Neural crest cell (in vitro differentiated cells): ENCODE measurements around the gene SLC9A9. TPM values are rescaled to one million over a fixed set of nuclear protein-coding genes. Genes with fewer than 3 reads are reported as not detected.

ENCODE experiments used
- DNase-seq: peaks from one replicate; pipeline ENCODE4 v3.0.0; 2021; ENCODE audit warnings: low read depth, mixed read lengths, low spot score
- H3K27ac Mint-ChIP-seq: one replicate; pipeline ENCODE4 v1.8.0; 2021; ENCODE audit warnings: mild to moderate bottlenecking, mixed read lengths; ENCODE audit not compliant: unreplicated experiment
- H3K27me3 Mint-ChIP-seq: 2 replicates; pipeline ENCODE4 v1.8.0; 2021; ENCODE audit warnings: low read depth, mild to moderate bottlenecking, mixed read lengths
- H3K36me3 Mint-ChIP-seq: 2 replicates; pipeline ENCODE4 v1.8.0; 2021; ENCODE audit warnings: low read depth, mild to moderate bottlenecking, mixed read lengths
- H3K4me1 Mint-ChIP-seq: 2 replicates; pipeline ENCODE4 v1.8.0; 2021; ENCODE audit warnings: mixed read lengths
- H3K4me3 Mint-ChIP-seq: one replicate; pipeline ENCODE4 v1.8.0; 2021; ENCODE audit warnings: mild to moderate bottlenecking, mixed read lengths
- H3K9me3 Mint-ChIP-seq: 2 replicates; pipeline ENCODE4 v1.8.0; 2021; ENCODE audit warnings: mixed read lengths
- CTCF ChIP-seq: fragments of 200-600 bp; sonication (generic); conservative IDR thresholded peaks from 2 replicates; pipeline ENCODE4 v1.5.0; 2021; ENCODE audit warnings: antibody characterized with exemption, mild to moderate bottlenecking
- total RNA-seq: library from RNA; stranded (reverse); gene quantifications from 2 replicates; pipeline ENCODE4 v1.2.1, GENCODE V29; 2021

SLC9A9 gene
- total RNA-seq, 1 donor from 2014 or later: 0.56 TPM

GRCh38 chr3:143455480-143455879 is 392.8 kb downstream of the SLC9A9 start:
- TF ChIP-seq CTCF: no peak
- Mint-ChIP-seq H3K9me3 (peaks cover 6% of the 10 kb centered on the region), H3K4me1 (no peaks in the 10 kb centered on the region), H3K36me3 (no peaks in the 10 kb centered on the region), H3K27ac (no peak overlapping the region), H3K27me3 (no peaks in the 10 kb centered on the region), H3K4me3 (no peak overlapping the region)
- no peak for DNase-seq

- TF ChIP-seq CTCF: no peak
- H3K4me1 Mint-ChIP-seq: no peaks in the 10 kb centered on the region
- H3K27ac Mint-ChIP-seq: no peak overlapping the region
- peaks cover 9% of the 10 kb centered on the region for H3K9me3 Mint-ChIP-seq
- no peak overlapping the region for H3K4me3 Mint-ChIP-seq
- peaks cover 4% of the 10 kb centered on the region for H3K27me3 Mint-ChIP-seq
- DNase-seq: no peak
- no peaks in the 10 kb centered on the region for H3K36me3 Mint-ChIP-seq
Measured at GRCh38 chr3:143450632-143451031, 397.6 kb downstream of the SLC9A9 start.

GRCh38 chr3:143447491-143447890 is 400.8 kb downstream of the SLC9A9 start:
- no peak for TF ChIP-seq CTCF
- no peak for DNase-seq
- Mint-ChIP-seq H3K27ac (no peak overlapping the region), H3K4me1 (no peaks in the 10 kb centered on the region), H3K9me3 (peaks cover 3% of the 10 kb centered on the region), H3K4me3 (no peak overlapping the region), H3K27me3 (peaks cover 4% of the 10 kb centered on the region), H3K36me3 (no peaks in the 10 kb centered on the region)

GRCh38 chr3:143445118-143445517 is 403.1 kb downstream of the SLC9A9 start:
- Mint-ChIP-seq H3K27me3 (peaks cover 4% of the 10 kb centered on the region), H3K36me3 (no peaks in the 10 kb centered on the region), H3K4me3 (no peak overlapping the region), H3K27ac (no peak overlapping the region), H3K4me1 (no peaks in the 10 kb centered on the region), H3K9me3 (peaks cover 3% of the 10 kb centered on the region)
- no peak for TF ChIP-seq CTCF
- DNase-seq: no peak

GRCh38 chr3:143443851-143444331 is 404.4 kb downstream of the SLC9A9 start:
- no peak for TF ChIP-seq CTCF
- peaks cover 4% of the 10 kb centered on the region for H3K27me3 Mint-ChIP-seq
- H3K4me1 Mint-ChIP-seq: no peaks in the 10 kb centered on the region
- H3K27ac Mint-ChIP-seq: no peak overlapping the region
- no peak overlapping the region for H3K4me3 Mint-ChIP-seq
- no peaks in the 10 kb centered on the region for H3K36me3 Mint-ChIP-seq
- no peak for DNase-seq
- H3K9me3 Mint-ChIP-seq: peaks cover 3% of the 10 kb centered on the region
